Esophagus squamous epithelium (tissue), 5 donors: Measurements from ENCODE around the gene TNKS1BP1. TPM values are rescaled to one million over a fixed set of nuclear protein-coding genes. Genes with fewer than 3 reads are reported as not detected.

Source experiments
- DNase-seq: peaks from one replicate; lab custom pipeline; 2025; lab: John Stamatoyannopoulos, UW
- H3K27ac ChIP-seq, 4 donors: fragments of 200-600 bp; sonication (generic); one replicate each; pipeline ENCODE4 v1.5.1; 2016 to 2019; ENCODE audit warnings: mild to moderate bottlenecking in 1 of 4
- H3K27me3 ChIP-seq, 4 donors: fragments of 200-600 bp; sonication (generic); 1 replicate in 3 of 4; 2 replicates in 1 of 4; pipeline versions ENCODE4 v1.5.1 to v1.6.0; 2017 to 2021; ENCODE audit warnings: antibody characterized with exemption in 1 of 4
- H3K36me3 ChIP-seq, 3 donors: fragments of 200-600 bp; sonication (generic); one replicate each; pipeline ENCODE4 v1.5.1; 2016 to 2019
- H3K4me1 ChIP-seq, 3 donors: fragments of 200-600 bp; sonication (generic); one replicate each; pipeline ENCODE4 v1.5.1; 2017 to 2019
- H3K4me3 ChIP-seq, 4 donors: fragments of 200-600 bp; sonication (generic); 1 replicate in 3 of 4; 2 replicates in 1 of 4; pipeline ENCODE4 v1.5.1; 2016 to 2019; ENCODE audit warnings: mild to moderate bottlenecking in 2 of 4, moderate library complexity in 1 of 4
- H3K9me3 ChIP-seq, 3 donors: fragments of 200-600 bp; sonication (generic); one replicate each; pipeline ENCODE4 v1.5.1; 2016 to 2019
- CTCF ChIP-seq, 6 experiments: fragments of 450-650 bp in 4 of 6; fragments of 200-600 bp in 2 of 6; sonication (generic) in 2 of 6; IDR thresholded peaks; one replicate each; pipeline ENCODE4 v1.5.1; 2016 to 2019; ENCODE audit warnings: antibody characterized with exemption in 6 of 6, mild to moderate bottlenecking in 4 of 6, moderate library complexity in 4 of 6
- POLR2A ChIP-seq, 4 donors: fragments of 450-650 bp; IDR thresholded peaks; one replicate each; pipeline ENCODE4 v1.6.1; 2017; ENCODE audit warnings: antibody characterized with exemption in 4 of 4, mild to moderate bottlenecking in 4 of 4, moderate library complexity in 3 of 4
- WGBS, 2 donors: methylation state at CpG; one replicate each; pipeline ENCODE4 v1.1.5; 2018; 5-methylcytosine and 5-hydroxymethylcytosine counted together
- intact Hi-C: fragments of 100-400 bp; cut with DNase I; formaldehyde crosslinking; loops from one replicate; pipeline ENCODE4 v1.15.0; 2022
- total RNA-seq, 4 donors: library from RNA; depleted of rRNA; stranded (reverse); fragments of >200 nt; gene quantifications; one replicate each; pipeline ENCODE4 v1.1.0, GENCODE V29; 2016
- donor health status: DM: yes; HTN: yes; CAD: no.

Gene TNKS1BP1
- total RNA-seq, 4 donors from 2014 or later: 94.6 to 212 (median 124) TPM

- DNase-seq: peak; percentile 56
- peak within 1 kb of the TSS; percentile 73 to 99 (median 98) for H3K4me3 ChIP-seq
- H3K27me3 ChIP-seq: no peaks in the 10 kb centered on the region
- peak within 1 kb of the TSS; percentile 89 to 96 (median 94) for H3K27ac ChIP-seq
- intact Hi-C loops: no loop called here
- H3K4me1 ChIP-seq: peaks cover 10 to 35% (median 16%) of the 10 kb centered on the region in 3 donors
- peaks cover 23 to 39% (median 26%) of the 10 kb centered on the region in 3 donors for H3K36me3 ChIP-seq
- no peaks in the 10 kb centered on the region for H3K9me3 ChIP-seq
- WGBS, 2 donors: 0% methylated on average over 12 to 22 of the region's 69 CpGs
- TF ChIP-seq POLR2A (IDR thresholded peaks at IDR 0.05): peak in 1 of 4 donors; percentile 55
- no peak for TF ChIP-seq CTCF (IDR thresholded peaks at IDR 0.05)
Measured at GRCh38 chr11:57335343-57336110, 10.8 kb upstream of the TNKS1BP1 start, which contains the start of gene SSRP1. TSS of gene SSRP1 (minus strand) at chr11:57335892. CDS start at chr11:57335121, 771 bp downstream.

GRCh38 chr11:57335023-57335342 lies 10.2 kb upstream of the TNKS1BP1 start:
- DNase-seq: no peak
- Histone ChIP-seq H3K27me3 (no peaks in the 10 kb centered on the region), H3K4me3 (peak overlapping the region; percentile 73 to 99 (median 98)), H3K9me3 (no peaks in the 10 kb centered on the region), H3K36me3 (peaks cover 29 to 44% (median 31%) of the 10 kb centered on the region in 3 donors), H3K27ac (peak overlapping the region; percentile 89 to 96 (median 94)), H3K4me1 (peaks cover 10 to 33% (median 16%) of the 10 kb centered on the region in 3 donors)
- WGBS, 2 donors: 0 to 17% methylated on average over 2 to 3 of the region's 7 CpGs
- TF ChIP-seq POLR2A (IDR thresholded peaks at IDR 0.05): no peak
- TF ChIP-seq CTCF (IDR thresholded peaks at IDR 0.05): no peak
- intact Hi-C loops: no loop called here

GRCh38 chr11:57332694-57333440 lies 8.1 kb upstream of the TNKS1BP1 start:
- peaks cover 32 to 66% (median 40%) of the 10 kb centered on the region in 3 donors for H3K36me3 ChIP-seq

GRCh38 chr11:57331720-57332119 lies 7.0 kb upstream of the TNKS1BP1 start:
- WGBS, 2 donors: 84 to 91% methylated on average over 5 to 10 of the region's 14 CpGs
- peaks cover 32 to 77% (median 48%) of the 10 kb centered on the region in 3 donors for H3K36me3 ChIP-seq
- intact Hi-C loops: no loop called here

More at GRCh38 chr11:57332694-57333440, 8.1 kb upstream of the TNKS1BP1 start:
- Histone ChIP-seq H3K9me3 (no peaks in the 10 kb centered on the region), H3K4me1 (peaks cover 10 to 32% (median 16%) of the 10 kb centered on the region in 3 donors), H3K27me3 (no peaks in the 10 kb centered on the region), H3K27ac (no peak overlapping the region), H3K4me3 (no peak overlapping the region)
- TF ChIP-seq POLR2A (IDR thresholded peaks at IDR 0.05): no peak
- TF ChIP-seq CTCF (IDR thresholded peaks at IDR 0.05): no peak
- DNase-seq: no peak
- intact Hi-C loops: no loop called here
- WGBS, 2 donors: 88 to 93% methylated on average over 11 of the region's 11 CpGs

More at GRCh38 chr11:57331720-57332119, 7.0 kb upstream of the TNKS1BP1 start:
- H3K9me3 ChIP-seq: no peaks in the 10 kb centered on the region
- H3K27ac ChIP-seq: no peak overlapping the region
- H3K4me1 ChIP-seq: peaks cover 10 to 31% (median 16%) of the 10 kb centered on the region in 3 donors
- DNase-seq: no peak
- no peak overlapping the region for H3K4me3 ChIP-seq
- TF ChIP-seq POLR2A (IDR thresholded peaks at IDR 0.05): no peak
- TF ChIP-seq CTCF (IDR thresholded peaks at IDR 0.05): no peak
- no peaks in the 10 kb centered on the region for H3K27me3 ChIP-seq
